WI38 (cell line): ENCODE data around the gene GOSR1.
"Not testable (repeated sequence)": the region's sequence is repeated elsewhere in the genome, so short reads cannot be mapped to it uniquely, and the experiment has no call there.

ENCODE experiments used
- H3K4me3 ChIP-seq: 2 replicates; pipeline ENCODE4 v1.5.1; 2011; ENCODE audit warnings: low read depth, mild to moderate bottlenecking, control low read depth, low read length
- CTCF ChIP-seq: IDR thresholded peaks from 2 replicates; pipeline ENCODE4 v1.5.1; 2012; ENCODE audit warnings: low read depth, mild to moderate bottlenecking, control low read depth, low read length

Gene GOSR1

GRCh38 chr17:30547778-30548573 is 70.8 kb downstream of the GOSR1 start:
- no peak for TF ChIP-seq CTCF
- H3K4me3 ChIP-seq, result no peak overlapping the region

DNA sequence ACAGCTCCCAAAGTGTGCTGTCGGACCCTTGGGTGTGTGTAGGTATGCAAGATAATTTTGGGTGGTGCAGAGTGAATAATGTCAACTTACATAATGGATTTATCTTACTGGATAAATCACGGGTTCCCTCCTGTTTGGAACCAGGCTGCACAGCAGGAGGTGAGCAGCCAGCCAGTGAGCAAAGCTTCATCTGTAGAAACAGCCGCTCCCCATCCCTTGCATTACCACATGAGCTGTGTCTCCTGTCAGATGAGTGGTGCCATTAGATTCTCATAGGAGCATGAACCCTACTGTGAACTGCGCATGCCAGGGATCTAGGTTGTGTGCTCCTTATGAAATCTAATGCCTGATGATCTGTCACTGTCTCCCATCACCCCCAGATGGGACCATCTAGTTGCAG is 72.0 kb downstream of the GOSR1 start:
- H3K4me3 ChIP-seq, result not testable (repeated sequence)

DNA sequence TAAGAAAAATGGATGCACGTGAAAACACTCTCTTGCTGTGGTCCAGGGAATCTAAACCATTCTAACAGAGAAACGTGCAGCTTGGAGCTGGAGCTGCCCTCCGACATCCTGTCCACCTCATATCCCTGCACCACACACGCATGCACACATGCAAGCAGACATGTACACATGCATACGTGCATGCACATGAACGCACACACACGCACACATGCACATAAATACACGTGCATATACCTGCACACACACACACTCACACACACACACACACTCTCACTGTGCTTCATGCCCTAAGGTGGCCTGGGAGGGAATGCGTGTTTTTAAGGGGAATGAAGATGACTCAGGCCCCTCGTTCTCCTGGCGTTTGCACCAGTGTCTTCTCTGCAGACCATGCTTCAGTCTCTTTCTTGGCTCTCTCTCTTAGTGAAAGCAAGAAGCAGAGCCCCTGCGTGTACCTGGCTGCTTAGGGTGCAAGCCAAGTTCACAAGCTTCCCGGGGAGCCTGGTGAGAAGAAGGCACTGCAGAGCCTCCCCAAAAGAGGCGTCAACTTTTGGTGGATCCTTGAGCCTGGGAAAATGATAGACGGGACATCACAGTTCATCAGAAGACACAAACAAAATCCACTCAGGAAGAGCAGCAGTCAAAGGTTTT is 72.8 kb downstream of the GOSR1 start:
- TF ChIP-seq CTCF, result no peak

GRCh38 chr17:30550512-30551273 is 73.5 kb downstream of the GOSR1 start:
- no peak overlapping the region for H3K4me3 ChIP-seq
- TF ChIP-seq CTCF, result no peak

More for the DNA sequence above, 72.8 kb downstream of the GOSR1 start:
- no peak overlapping the region for H3K4me3 ChIP-seq

DNA sequence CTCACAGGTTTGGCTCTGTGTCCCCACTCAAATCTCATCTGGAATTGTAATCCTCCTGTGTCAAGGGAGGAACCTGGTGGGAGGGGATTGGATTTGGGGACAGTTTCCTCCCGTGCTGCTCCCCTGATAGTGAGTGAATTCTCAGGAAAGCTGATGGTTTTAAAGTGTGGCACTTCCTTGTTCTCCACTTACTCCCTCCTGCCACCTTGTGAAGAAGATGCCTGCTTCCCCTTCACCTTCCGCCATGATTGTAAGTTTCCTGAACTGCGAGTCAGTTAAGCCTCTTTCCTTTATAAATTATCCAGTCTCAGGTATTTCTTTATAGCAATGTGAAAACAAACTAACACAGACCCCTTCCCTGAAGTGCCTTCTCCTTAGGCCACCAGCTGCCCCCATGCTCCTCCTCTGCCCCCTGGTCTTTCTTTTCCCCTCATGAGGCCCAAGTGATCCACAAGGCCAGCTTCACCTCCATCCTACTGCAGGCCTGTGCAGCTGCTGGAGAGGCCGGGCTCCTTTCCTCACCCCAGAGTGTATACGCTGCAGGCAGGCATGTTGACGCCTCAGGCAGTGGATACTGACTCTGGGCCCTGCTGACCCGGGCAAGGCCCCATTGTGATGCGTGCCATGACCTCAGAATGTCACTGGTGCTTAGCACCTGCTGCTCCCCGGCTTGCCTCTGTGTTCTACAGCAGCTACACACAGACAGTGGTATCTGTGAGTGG is 74.2 kb downstream of the GOSR1 start:
- H3K4me3 ChIP-seq, result not testable (repeated sequence)

DNA sequence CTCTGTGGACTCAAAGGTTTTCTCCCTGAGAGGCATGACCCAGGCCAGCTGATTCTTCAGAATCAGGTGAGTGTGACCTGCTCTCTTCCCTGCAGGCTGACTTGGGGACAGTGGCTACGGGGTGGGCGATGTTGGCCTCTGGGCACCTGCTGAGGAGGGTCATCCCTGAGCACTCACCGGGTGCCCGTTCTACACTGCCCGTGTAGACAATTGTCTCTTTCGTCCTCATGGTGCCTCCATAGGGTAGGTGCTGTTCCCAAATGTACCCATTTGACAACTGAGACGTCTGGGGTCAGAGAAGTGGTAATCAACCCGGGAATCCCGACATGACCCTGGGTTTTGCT is 74.8 kb downstream of the GOSR1 start:
- no peak overlapping the region for H3K4me3 ChIP-seq
- no peak for TF ChIP-seq CTCF

GRCh38 chr17:30552994-30553566 is 75.9 kb downstream of the GOSR1 start:
- no peak overlapping the region for H3K4me3 ChIP-seq
- no peak for TF ChIP-seq CTCF

DNA sequence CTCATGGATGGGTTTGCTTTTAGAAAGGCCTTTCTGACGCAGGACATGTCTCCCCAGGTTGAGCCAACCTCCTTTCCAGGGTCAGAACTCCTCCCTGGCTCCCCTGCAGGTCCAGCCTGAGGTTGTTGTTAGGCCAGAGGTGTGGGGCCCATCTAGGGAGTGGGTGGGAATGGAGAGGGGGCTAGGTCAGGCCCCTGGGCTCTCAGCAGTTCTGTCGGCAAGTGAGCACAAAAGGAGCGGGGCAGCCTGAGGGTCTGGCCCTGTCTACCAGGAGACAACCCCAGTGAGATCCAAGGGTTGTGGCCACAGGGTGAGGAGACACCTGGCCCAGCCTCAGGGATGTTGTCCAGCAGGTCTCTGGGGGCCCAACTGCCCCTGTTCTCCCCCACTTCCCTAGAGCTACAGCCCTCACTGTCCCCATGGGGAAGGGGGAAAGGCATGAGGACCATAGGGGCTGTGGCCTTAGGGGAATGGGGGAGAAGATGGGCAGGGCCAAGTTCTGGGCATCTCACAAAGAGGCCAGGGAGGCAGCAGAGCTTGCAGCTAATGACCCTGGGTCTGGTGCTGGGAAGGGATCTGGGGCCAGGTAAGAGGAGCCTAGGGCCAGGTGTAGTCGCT is 76.7 kb downstream of the GOSR1 start:
- H3K4me3 ChIP-seq, result not testable (repeated sequence)
